ENCODE measurements around the gene DIAPH2. TPM values are rescaled to one million over a fixed set of nuclear protein-coding genes. Genes with fewer than 3 reads are reported as not detected.

The DIAPH2 gene
- total RNA-seq, 2 donors from 2014 or later, result 42.4 to 66.0 TPM

GRCh38 chrX:97619499-97619898, 934.9 kb downstream of the DIAPH2 start:
- ATAC-seq (ENCODE audit: insufficient number of reproducible peaks, low FRiP score, low read depth) (no peak), DNase-seq (ENCODE audit: low spot score) (no peak)
- Histone ChIP-seq H3K27ac (no peak overlapping the region), H3K4me3 (no peak overlapping the region), H3K9me3 (no peaks in the 10 kb centered on the region), H3K27me3 (replicated peaks; ENCODE audit: insufficient read depth) (no peaks in the 10 kb centered on the region), H3K36me3 (no peaks in the 10 kb centered on the region), H3K4me1 (ENCODE audit: control insufficient read depth in 1 of 2, low read depth in 2 of 2) (no peaks in the 10 kb centered on the region)
- TF ChIP-seq CTCF (IDR thresholded peaks at IDR 0.05), result no peak

- H3K27ac ChIP-seq, result no peak overlapping the region
- no peaks in the 10 kb centered on the region for H3K4me1 ChIP-seq (ENCODE audit: control insufficient read depth in 1 of 2, low read depth in 2 of 2)
- H3K36me3 ChIP-seq, result no peaks in the 10 kb centered on the region
- no peaks in the 10 kb centered on the region for H3K9me3 ChIP-seq
- H3K27me3 ChIP-seq (replicated peaks; ENCODE audit: insufficient read depth), result no peaks in the 10 kb centered on the region
- ATAC-seq (ENCODE audit: insufficient number of reproducible peaks, low FRiP score, low read depth), result no peak
- DNase-seq (ENCODE audit: low spot score), result no peak
- TF ChIP-seq CTCF (IDR thresholded peaks at IDR 0.05), result no peak
- no peak overlapping the region for H3K4me3 ChIP-seq
These were observed 937.5 kb downstream of the DIAPH2 start for GRCh38 chrX:97622111-97622510.

DNA sequence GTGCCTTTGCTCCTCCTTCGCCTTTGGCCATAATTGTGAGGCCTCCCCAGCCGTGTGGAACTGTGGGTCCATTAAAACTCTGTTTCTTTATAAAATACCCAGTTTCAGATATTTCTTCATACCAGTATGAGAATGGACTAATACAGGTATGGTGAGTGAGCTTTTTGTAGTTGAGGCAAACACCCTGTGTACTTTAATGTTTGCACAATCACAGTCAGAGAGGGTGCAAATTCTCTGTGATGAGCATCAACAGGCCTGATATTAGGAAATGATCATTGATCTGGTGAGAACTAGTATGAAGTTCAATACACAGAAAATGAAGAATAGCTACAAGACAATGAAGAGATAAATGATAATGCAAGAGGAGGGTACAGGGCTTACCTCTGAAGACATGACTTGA, 943.7 kb downstream of the DIAPH2 start:
- Histone ChIP-seq H3K27me3 (replicated peaks; ENCODE audit: insufficient read depth) (no peaks in the 10 kb centered on the region), H3K4me1 (ENCODE audit: control insufficient read depth in 1 of 2, low read depth in 2 of 2) (no peaks in the 10 kb centered on the region), H3K36me3 (no peaks in the 10 kb centered on the region), H3K4me3 (no peak overlapping the region), H3K27ac (no peak overlapping the region), H3K9me3 (no peaks in the 10 kb centered on the region)
- no peak for DNase-seq (ENCODE audit: low spot score)
- no peak for TF ChIP-seq CTCF (IDR thresholded peaks at IDR 0.05)
- ATAC-seq (ENCODE audit: insufficient number of reproducible peaks, low FRiP score, low read depth), result no peak

- no peak overlapping the region for H3K27ac ChIP-seq
- TF ChIP-seq CTCF (IDR thresholded peaks at IDR 0.05), result no peak
- ATAC-seq (ENCODE audit: insufficient number of reproducible peaks, low FRiP score, low read depth) (no peak), DNase-seq (ENCODE audit: low spot score) (no peak)
- H3K36me3 ChIP-seq, result no peaks in the 10 kb centered on the region
- no peaks in the 10 kb centered on the region for H3K4me1 ChIP-seq (ENCODE audit: control insufficient read depth in 1 of 2, low read depth in 2 of 2)
- H3K27me3 ChIP-seq (replicated peaks; ENCODE audit: insufficient read depth), result no peaks in the 10 kb centered on the region
- H3K4me3 ChIP-seq, result no peak overlapping the region
- no peaks in the 10 kb centered on the region for H3K9me3 ChIP-seq
These were observed 944.4 kb downstream of the DIAPH2 start for GRCh38 chrX:97628807-97629596.

GRCh38 chrX:97629597-97629985, 944.9 kb downstream of the DIAPH2 start:
- DNase-seq (ENCODE audit: low spot score), result no peak
- TF ChIP-seq CTCF (IDR thresholded peaks at IDR 0.05), result no peak
- ATAC-seq (ENCODE audit: insufficient number of reproducible peaks, low FRiP score, low read depth), result no peak

More at GRCh38 chrX:97629597-97629985, 944.9 kb downstream of the DIAPH2 start:
- no peak overlapping the region for H3K4me3 ChIP-seq
- H3K27me3 ChIP-seq (replicated peaks; ENCODE audit: insufficient read depth), result no peaks in the 10 kb centered on the region
- H3K4me1 ChIP-seq (ENCODE audit: control insufficient read depth in 1 of 2, low read depth in 2 of 2), result no peaks in the 10 kb centered on the region
- no peaks in the 10 kb centered on the region for H3K36me3 ChIP-seq
- no peak overlapping the region for H3K27ac ChIP-seq
- H3K9me3 ChIP-seq, result no peaks in the 10 kb centered on the region
